A673 (cell line): Measurements from ENCODE around the gene ALOX12B. TPM values are rescaled to one million over a fixed set of nuclear protein-coding genes. Genes with fewer than 3 reads are reported as not detected.

Experiments used
- BruUV-seq: library from RNA; stranded (reverse); fragments of 400-500 nt; replicated peaks from 2 replicates; lab custom pipeline; 2021; lab: Mats Ljungman, UMichigan
- CTCF ChIA-PET: fragments of 300-600 bp; sonication (Branson Sonifier 250); formaldehyde crosslinking; loops from one replicate; lab custom pipeline; 2022; ENCODE audit warnings: antibody characterized with exemption; lab: Charles Lee
- POLR2A ChIA-PET: fragments of 300-600 bp; sonication (Branson Sonifier 250); formaldehyde crosslinking; loops from one replicate; lab custom pipeline; 2022; ENCODE audit warnings: antibody characterized with exemption; ENCODE audit not compliant: low non-redundant PET; lab: Charles Lee
- DNase-seq: peaks from one replicate; pipeline ENCODE4 v3.0.0-alpha.2; 2015; ENCODE audit warnings: low spot score
- H3K27ac ChIP-seq: fragments of 200-600 bp; sonication (generic); 2 replicates; pipeline ENCODE4 v1.5.1; 2016; ENCODE audit warnings: mixed run types, low read depth, mild to moderate bottlenecking, mixed read lengths, antibody characterized with exemption, low read length; ENCODE audit not compliant: poor library complexity, severe bottlenecking
- H3K27me3 ChIP-seq: fragments of 200-600 bp; sonication (generic); replicated peaks from 2 replicates; pipeline ENCODE4 v1.6.1; 2017; ENCODE audit warnings: mixed run types, low read depth, mild to moderate bottlenecking, mixed read lengths, antibody characterized with exemption, low read length; ENCODE audit not compliant: insufficient read depth, poor library complexity
- H3K36me3 ChIP-seq: fragments of 200-600 bp; sonication (generic); 2 replicates; pipeline ENCODE4 v1.6.1; 2016; ENCODE audit warnings: mixed run types, mild to moderate bottlenecking, mixed read lengths, antibody characterized with exemption, low read length; ENCODE audit not compliant: insufficient read depth, poor library complexity, severe bottlenecking
- H3K4me1 ChIP-seq: fragments of 200-600 bp; sonication (generic); 2 replicates; pipeline ENCODE4 v1.6.1; 2017; ENCODE audit warnings: mixed run types, mild to moderate bottlenecking, mixed read lengths, antibody characterized with exemption, low read length; ENCODE audit not compliant: insufficient read depth, poor library complexity, severe bottlenecking
- H3K4me3 ChIP-seq: fragments of 200-600 bp; sonication (generic); 2 replicates; pipeline ENCODE4 v1.5.1; 2016; ENCODE audit warnings: low read depth, mixed run types, mild to moderate bottlenecking, mixed read lengths, low read length; ENCODE audit not compliant: poor library complexity, severe bottlenecking
- H3K9me3 ChIP-seq: fragments of 200-600 bp; sonication (generic); 2 replicates; pipeline ENCODE4 v1.6.1; 2016; ENCODE audit warnings: mixed run types, low read depth, mild to moderate bottlenecking, mixed read lengths, antibody characterized with exemption, low read length; ENCODE audit not compliant: poor library complexity, severe bottlenecking
- EZH2 ChIP-seq: fragments of 200-600 bp; sonication (generic); IDR thresholded peaks from 2 replicates; pipeline ENCODE4 v1.6.1; 2017; ENCODE audit warnings: borderline replicate concordance, low read depth, mild to moderate bottlenecking, mixed read lengths, antibody characterized with exemption, low read length; ENCODE audit not compliant: poor library complexity, severe bottlenecking
- intact Hi-C: fragments of 100-400 bp; cut with micrococcal nuclease; formaldehyde crosslinking; loops from one replicate; pipeline ENCODE4 v1.10.0; 2022; ENCODE audit not compliant: unreplicated experiment
- total RNA-seq: library from RNA; stranded (reverse); gene quantifications from 2 replicates; pipeline ENCODE4 v1.2.3, GENCODE V29; 2021
- TF ChIP-seq, protein P1 (sequence below): fragments of 300-800, 200-600 bp; sonication (generic); conservative IDR thresholded peaks from 2 replicates; pipeline ENCODE4 v1.5.1; 2017; ENCODE audit warnings: low read depth, mild to moderate bottlenecking, antibody characterized with exemption, low read length, moderate library complexity, mixed read lengths

The ALOX12B gene
- total RNA-seq, 1 experiment from 2014 or later: 0.39 TPM

DNA sequence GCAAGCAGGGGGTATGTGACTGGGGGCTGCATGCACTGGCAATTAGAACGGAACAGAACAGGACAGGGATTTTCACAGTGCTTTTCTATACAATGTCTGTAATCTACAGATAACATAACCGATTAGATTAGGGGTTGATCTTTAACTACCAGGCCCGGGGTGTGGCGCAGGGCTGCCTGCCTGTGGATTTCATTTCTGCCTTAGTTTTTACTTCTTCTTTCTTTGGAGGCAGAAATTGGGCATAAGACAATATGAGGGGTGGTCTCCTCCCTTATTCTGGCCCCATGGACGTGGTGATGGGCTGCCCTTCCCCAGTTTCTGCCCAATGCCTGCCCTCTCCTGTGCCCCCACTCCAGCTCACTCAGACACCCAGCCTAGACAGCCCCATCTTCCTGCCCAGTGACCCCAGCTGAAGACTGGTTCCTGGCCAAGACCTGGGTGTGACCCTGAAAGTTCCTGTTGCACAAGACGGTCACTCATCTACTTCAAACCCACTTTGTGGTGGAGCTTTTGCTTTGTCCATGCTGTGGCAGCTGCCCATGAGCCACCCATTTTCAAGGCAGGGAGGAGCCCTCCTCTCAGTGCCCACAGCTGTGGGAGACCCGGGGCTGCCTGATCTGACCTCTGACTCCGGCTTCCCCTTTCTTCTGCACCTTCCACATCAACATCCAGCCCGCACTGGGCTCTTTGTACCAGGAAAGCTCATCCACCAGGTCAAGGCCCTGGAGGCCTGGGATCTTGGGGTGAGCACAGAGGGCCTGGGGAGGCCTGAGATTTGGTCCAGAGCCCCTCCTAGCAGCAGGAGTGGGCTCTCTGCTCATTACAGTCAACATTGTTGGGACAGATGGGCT, 18.6 kb downstream of the ALOX12B start:
- ChIA-PET CTCF (no interaction called here), POLR2A (no interaction called here)
- DNase-seq: no peak
- Histone ChIP-seq H3K27ac (no peak overlapping the region), H3K27me3 (peaks cover 17% of the 10 kb centered on the region), H3K36me3 (no peaks in the 10 kb centered on the region), H3K9me3 (no peaks in the 10 kb centered on the region), H3K4me1 (peaks cover 2% of the 10 kb centered on the region), H3K4me3 (no peak overlapping the region)
- BruUV-seq: no TSS peak
- TF ChIP-seq, protein P1, sequence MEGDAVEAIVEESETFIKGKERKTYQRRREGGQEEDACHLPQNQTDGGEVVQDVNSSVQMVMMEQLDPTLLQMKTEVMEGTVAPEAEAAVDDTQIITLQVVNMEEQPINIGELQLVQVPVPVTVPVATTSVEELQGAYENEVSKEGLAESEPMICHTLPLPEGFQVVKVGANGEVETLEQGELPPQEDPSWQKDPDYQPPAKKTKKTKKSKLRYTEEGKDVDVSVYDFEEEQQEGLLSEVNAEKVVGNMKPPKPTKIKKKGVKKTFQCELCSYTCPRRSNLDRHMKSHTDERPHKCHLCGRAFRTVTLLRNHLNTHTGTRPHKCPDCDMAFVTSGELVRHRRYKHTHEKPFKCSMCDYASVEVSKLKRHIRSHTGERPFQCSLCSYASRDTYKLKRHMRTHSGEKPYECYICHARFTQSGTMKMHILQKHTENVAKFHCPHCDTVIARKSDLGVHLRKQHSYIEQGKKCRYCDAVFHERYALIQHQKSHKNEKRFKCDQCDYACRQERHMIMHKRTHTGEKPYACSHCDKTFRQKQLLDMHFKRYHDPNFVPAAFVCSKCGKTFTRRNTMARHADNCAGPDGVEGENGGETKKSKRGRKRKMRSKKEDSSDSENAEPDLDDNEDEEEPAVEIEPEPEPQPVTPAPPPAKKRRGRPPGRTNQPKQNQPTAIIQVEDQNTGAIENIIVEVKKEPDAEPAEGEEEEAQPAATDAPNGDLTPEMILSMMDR: no peak
- TF ChIP-seq EZH2: no peak
- intact Hi-C loops: no loop called here

DNA sequence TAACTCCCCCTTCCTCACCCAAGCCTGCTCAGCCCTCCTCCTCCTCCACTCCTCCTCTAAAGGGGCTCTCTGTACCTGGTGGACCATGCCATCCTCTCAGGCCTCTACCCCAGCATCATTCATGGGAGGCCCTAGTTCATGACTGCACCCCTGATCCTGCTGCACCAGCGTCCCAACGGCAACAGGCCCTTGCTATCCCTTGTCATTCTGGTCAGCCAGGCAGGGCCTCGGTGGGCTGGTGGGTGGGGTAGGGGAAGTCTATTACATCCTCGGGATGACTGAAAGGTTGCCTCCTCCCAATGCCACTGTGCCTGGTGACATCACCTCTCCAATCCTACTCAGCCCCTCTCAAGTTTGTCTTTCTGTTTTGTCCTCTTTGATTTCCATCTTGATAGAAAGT, 19.7 kb downstream of the ALOX12B start:
- no peak overlapping the region for H3K27ac ChIP-seq
- no peak for DNase-seq
- intact Hi-C loops: no loop called here
- H3K36me3 ChIP-seq: no peaks in the 10 kb centered on the region
- no peaks in the 10 kb centered on the region for H3K4me1 ChIP-seq
- CTCF ChIA-PET: no interaction called here
- POLR2A ChIA-PET: no interaction called here
- H3K27me3 ChIP-seq: peaks cover 5% of the 10 kb centered on the region
- TF ChIP-seq EZH2: no peak
- TF ChIP-seq, protein P1: no peak
- no TSS peak for BruUV-seq
- H3K9me3 ChIP-seq: no peaks in the 10 kb centered on the region
- H3K4me3 ChIP-seq: no peak overlapping the region

DNA sequence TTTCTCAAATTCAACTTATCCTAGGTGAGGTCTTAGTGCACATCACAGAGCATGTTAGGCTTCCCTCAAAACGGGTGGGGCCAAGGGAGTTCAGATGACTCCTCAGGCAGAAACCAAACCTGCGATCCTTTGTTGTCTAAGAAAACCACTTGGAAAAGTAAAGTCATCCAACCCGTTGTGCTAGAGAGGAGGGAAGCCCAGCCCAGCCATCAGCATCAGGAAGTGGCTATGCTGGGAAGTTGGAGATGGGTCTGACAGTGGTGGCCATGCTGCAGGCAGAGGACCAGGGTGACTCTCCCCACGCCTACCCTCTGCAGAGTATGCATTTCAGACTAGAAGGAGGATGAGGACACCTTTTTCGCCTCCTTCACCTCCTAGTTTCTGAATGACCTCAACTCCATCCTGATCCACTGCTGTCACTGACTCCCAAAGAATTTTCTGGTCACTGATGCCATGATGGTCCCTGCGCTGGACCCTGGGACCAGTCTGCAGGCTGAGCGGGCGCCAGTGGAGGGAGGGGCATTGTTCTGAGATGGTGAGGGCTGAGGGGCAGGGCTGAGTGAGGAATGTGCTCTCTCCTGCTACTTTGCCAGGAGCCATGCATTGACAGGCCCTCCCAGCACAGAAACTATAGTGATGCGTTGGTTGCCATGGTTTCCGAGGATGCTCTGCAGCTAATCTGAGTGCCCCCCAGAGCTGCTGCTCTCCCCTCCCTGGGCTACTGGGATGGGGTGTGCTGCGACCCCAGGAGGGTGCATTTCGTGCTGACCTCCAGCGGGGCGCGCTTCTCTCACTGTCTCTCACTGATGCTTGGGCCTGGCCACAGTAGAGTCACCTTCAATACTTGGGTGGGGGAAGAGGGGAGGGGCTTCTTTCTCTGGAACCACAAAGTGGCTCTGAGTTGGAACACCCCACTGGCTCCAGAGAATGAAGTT, 20.4 kb downstream of the ALOX12B start:
- H3K27me3 ChIP-seq: peaks cover 6% of the 10 kb centered on the region
- CTCF ChIA-PET: no interaction called here

More for the DNA sequence above, 20.4 kb downstream of the ALOX12B start:
- DNase-seq: no peak
- Histone ChIP-seq H3K4me1 (peaks cover 5% of the 10 kb centered on the region), H3K9me3 (no peaks in the 10 kb centered on the region), H3K4me3 (no peak overlapping the region), H3K36me3 (no peaks in the 10 kb centered on the region), H3K27ac (no peak overlapping the region)
- POLR2A ChIA-PET: no interaction called here
- TF ChIP-seq, protein P1: no peak
- TF ChIP-seq EZH2: no peak
- intact Hi-C loops: no loop called here
- BruUV-seq: no TSS peak
